GM12801 (cell line): ENCODE results near the gene OXGR1.

ENCODE experiments used
- TF ChIP-seq, protein P1 (sequence below): IDR thresholded peaks from one replicate; pipeline ENCODE4 v1.5.1; 2011; ENCODE audit warnings: control low read depth; ENCODE audit not compliant: insufficient read length; ENCODE audit errors: extremely low read depth

OXGR1 gene

DNA sequence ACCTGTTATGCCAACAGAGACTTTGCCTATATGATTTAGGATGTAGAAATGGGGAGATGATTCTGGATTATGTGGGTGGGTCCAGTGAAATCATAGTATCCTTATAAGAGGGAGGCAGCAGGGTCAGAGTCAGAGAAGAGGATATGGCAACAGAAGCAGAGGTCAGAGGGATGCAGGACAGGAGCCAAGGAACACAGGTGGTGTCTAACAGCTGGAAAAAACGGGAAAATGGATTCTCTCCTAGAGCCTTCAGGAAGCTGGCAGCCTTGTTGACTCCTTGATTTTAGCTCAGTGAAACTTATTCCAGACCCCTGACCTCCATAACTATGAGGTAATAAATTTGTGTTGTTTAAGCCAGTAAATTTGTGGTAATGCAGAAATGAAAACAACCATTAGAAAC lies 28.8 kb upstream of the OXGR1 start:
- TF ChIP-seq, protein P1, sequence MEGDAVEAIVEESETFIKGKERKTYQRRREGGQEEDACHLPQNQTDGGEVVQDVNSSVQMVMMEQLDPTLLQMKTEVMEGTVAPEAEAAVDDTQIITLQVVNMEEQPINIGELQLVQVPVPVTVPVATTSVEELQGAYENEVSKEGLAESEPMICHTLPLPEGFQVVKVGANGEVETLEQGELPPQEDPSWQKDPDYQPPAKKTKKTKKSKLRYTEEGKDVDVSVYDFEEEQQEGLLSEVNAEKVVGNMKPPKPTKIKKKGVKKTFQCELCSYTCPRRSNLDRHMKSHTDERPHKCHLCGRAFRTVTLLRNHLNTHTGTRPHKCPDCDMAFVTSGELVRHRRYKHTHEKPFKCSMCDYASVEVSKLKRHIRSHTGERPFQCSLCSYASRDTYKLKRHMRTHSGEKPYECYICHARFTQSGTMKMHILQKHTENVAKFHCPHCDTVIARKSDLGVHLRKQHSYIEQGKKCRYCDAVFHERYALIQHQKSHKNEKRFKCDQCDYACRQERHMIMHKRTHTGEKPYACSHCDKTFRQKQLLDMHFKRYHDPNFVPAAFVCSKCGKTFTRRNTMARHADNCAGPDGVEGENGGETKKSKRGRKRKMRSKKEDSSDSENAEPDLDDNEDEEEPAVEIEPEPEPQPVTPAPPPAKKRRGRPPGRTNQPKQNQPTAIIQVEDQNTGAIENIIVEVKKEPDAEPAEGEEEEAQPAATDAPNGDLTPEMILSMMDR, result no peak

DNA sequence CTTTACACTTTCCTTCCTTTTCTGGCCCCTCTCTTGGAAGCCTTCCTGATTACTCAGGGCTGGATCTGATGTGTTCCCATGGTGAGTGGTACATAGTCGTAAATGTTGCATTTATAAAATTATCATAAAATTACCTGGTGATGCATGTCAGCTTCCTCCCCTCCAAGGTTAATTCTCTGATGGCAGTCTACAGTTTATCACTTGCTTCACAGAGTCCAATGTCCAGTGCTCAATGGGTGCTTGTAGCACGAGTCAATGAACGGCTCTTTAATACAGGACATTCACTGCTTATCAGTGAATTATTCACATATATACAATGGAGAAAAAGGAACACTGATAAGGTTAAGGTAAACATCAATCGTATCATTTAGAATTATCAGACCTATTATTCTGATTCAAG lies 27.0 kb upstream of the OXGR1 start:
- TF ChIP-seq, protein P1, result no peak

DNA sequence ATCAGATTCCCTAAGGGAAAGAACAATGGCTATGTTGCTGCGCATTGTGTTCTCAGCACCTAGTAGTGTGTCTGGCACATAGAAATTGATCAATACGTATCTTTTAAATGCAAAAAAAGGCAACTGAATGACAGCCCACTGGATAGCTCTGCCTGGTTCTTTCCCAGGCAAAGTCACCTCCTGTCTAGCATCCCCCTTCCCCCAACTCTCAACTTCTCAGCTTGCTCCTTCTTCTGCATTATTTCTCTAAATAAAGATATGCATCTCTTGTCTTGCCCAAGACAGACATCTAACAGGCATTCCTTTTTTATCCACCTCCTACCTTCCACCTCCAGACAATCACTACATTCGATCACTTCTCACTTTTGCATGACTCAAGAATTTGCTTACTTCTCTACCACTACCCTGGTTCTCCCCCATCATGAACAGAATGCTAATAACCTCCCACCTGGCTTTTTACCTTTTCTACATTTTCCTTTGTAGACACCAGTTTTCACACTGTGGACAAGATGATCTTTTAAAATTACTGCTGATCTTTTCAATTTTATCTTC lies 26.5 kb upstream of the OXGR1 start:
- TF ChIP-seq, protein P1, result no peak

DNA sequence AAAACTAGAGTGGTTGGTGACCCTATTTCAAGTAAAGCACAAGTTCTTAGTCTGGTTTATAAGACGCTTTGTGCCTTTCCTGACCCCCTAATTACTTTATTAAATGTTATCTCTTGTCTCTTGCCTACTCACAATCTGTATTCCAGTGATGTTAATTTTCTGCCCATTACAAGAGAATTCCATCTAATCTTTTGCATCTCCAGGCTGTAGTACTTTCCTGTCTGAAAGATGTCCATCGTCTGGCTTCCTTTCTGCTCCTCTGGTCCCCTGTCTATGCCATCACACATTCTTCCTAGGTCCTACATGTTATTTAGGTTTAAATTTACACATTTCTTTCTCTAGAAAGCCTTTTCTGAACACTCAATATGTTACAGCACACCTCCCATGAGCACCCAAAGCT lies 25.9 kb upstream of the OXGR1 start:
- TF ChIP-seq, protein P1, result no peak

DNA sequence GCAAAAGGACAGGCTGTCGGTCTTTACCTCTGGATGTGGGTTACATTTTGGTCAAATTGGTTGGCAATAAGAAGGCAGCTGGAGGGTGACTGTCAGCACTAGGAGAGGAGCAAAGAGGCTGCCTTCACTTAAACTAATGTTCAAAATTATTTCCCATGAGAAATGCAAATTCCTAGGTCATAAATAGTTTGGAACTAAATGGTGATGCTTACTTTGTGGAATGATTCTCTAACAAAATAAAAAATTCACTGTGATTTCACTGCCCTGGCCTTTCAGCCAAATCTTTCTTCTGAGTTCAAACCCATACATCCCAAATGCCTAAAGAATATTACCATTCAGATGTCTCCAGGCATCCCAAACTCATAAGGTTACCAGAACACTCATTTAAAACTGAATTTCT lies 25.0 kb upstream of the OXGR1 start:
- TF ChIP-seq, protein P1, result no peak

DNA sequence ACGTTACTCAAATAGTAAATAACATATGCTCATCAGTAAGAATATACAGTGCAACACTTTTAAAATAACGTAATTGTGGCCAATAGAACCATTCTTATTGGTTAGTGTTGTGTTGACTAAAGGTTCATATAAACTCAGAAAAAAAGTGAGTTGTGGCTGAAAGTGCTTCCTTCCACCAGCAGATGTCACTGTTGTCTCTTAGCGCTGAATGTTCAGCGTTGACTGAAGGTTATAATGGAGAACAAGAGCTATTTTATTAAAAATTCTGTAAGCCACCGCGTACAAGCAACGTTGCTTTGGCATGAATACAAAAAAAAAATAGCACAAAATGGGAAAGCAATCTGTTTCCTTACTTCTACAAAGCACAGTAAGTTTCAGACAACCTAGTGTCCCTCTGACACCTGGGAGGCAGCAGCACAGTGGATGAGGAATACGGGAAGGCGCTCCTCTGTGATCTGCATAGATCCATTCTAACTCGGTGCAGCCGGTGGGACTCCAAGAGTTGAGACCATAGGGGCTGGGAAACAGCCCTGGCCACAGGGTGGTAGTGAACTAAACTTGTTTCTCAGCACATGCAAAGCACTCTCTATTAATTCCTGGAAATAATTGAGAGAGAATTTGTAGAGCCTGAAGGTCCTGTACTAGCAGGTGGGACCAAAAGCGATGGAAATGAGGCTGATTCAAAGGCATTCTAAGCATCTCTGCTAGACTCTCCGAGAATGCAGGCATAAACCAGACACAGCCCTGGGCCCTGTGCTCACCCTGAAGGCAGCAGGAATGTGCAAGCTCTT lies 23.9 kb upstream of the OXGR1 start:
- TF ChIP-seq, protein P1, result no peak

DNA sequence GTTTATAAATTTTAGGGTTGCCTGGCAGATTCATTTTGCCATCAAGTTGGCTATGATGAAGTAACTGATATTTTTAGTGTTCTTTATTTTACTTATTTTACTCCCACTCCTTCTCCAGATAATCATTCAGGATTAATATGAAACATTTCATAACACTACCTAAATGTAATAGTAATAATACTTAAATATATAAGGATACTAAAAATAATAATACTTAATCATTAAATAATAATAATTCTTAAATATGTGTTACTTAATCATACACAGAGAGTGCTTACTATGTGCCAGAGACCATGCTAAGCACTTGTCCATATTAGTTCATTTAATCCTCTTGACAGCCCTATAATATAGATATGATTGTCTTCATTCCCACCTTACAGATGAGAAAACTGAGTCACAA lies 23.0 kb upstream of the OXGR1 start:
- TF ChIP-seq, protein P1, result no peak
